ENCODE measurements around the gene ZNF445.
"Not testable (repeated sequence)": the region's sequence is repeated elsewhere in the genome, so short reads cannot be mapped to it uniquely, and the experiment has no call there.

ZNF445 gene

DNA sequence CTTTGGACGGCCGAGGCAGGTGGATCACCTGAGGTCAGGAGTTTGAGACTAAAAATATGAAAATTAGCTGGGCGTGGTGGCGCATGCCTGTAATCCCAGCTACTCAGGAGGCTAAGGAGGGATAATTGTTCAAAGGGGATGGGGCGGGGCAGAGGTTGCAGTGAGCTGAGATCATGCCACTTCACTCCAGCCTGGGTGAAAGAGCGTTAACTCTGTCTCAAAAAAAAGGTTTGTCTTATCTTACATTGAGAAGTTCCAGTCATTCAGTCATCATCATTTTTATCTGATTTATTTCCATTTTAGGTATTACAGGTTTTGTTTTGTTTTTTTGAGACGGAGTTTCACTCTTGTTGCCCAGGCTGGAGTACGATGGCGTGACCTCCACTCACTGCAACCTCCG is 2.6 kb downstream of the ZNF445 start:
- not testable (repeated sequence) for DNase-seq

DNA sequence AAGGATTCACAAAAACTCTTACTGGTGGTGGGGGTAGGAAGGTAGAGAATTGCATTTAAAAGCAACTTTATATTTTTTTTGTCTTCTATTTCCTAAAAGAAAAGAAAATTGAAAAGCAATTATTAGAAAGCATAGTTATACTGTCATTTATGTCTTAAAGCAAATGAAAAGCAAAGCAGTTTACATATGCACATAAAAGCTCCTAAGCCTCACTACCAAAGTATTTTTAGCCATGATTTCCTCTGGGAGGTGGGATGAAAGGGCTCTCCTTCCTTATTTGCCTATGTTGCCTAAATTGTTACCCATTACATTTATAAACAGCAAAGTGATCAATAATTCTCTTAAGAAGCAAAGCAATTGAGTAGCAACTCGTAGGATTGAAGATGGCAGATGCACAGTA is 7.0 kb downstream of the ZNF445 start:
- DNase-seq = no peak

DNA sequence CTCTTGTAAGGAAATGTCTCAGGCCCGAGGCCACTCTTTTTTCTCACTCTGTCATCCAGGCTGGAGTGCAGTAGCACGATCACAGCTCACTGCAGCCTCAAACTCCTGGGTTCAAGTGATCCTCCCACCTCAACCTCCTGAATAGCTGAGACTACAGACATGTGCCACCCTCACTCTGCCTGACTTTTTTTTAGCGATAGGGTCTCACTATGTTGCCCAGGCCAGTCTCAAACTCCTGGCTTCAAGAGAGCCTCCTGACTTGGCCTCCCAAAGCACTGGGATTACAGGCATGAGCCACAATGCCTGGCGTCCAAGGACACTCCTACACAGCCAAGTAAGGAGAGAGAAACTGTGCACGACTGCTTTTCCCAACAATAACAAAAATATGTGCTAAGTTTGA is 7.6 kb downstream of the ZNF445 start:
- DNase-seq = no peak

- peak; percentile 65 for DNase-seq
Measured at GRCh38 chr3:44468572-44469520, 8.6 kb downstream of the ZNF445 start.

- not testable (repeated sequence) for DNase-seq
Measured at GRCh38 chr3:44468099-44468537, 9.4 kb downstream of the ZNF445 start.

GRCh38 chr3:44467241-44467640 is 10.2 kb downstream of the ZNF445 start:
- no peak for DNase-seq

DNA sequence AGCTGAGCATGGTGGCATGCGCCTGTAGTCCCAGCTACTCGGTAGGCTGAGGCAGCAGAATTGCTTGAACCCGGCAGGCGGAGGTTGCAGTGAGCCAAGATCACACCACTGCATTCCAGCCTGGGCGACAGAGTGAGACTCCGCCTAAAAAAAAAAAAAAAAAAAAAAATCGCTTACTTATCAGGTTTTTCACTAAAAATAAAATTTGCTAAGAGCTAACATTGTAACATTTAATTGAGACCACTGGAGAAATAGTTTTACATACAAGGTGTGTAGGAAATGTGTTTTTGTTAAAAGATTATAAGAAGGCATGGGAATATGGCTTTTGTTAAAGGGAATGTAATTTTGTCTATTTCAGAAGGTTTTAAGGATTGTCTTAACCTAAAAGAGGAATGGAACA is 12.6 kb downstream of the ZNF445 start:
- DNase-seq = not testable (repeated sequence)

DNA sequence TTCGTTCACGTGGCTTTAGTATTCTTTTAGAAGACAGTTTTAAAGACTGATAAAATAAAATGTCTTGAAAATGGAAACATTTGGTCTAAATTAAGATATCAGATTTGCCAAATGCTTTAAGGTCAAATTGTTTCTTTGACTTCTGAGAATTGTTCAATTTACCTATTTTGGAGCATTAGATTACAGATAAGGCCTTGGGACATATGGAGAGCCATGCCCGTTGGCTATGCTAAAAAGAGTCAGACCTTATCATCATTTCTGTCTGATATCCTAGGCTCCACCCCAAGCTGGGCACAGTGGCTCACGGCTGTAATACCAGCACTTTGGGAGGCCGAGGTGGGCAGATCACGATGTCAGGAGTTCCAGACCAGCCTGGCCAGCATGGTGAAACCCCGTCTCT is 13.0 kb downstream of the ZNF445 start:
- DNase-seq = no peak

- DNase-seq = not testable (repeated sequence)
Measured at GRCh38 chr3:44460050-44460449, 17.4 kb downstream of the ZNF445 start.

- no peak for DNase-seq
Measured at GRCh38 chr3:44455318-44455717, 22.2 kb downstream of the ZNF445 start.

DNA sequence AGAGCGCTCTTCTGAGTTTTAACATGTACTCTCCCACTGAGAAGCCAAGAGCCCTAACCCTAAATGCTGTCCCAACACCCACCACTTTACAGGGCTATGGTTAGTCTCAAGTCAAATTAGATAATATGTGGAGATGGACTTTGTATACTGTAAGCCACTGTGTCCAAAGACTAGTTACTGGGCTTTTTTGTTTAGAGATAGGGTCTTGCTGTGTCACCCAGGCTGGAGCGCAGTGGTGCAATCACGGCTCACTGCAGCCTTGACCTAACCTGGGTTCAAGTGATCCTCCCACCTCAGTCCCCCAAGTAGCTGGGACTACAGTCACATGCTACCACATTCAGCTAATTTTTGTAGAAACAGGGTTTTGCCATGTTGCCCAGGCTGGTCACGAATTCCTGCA is 23.2 kb downstream of the ZNF445 start:
- DNase-seq = no peak

GRCh38 chr3:44451441-44451840 is 26.0 kb downstream of the ZNF445 start:
- DNase-seq = no peak

GRCh38 chr3:44446929-44447328 is 30.5 kb downstream of the ZNF445 start:
- no peak for DNase-seq

DNA sequence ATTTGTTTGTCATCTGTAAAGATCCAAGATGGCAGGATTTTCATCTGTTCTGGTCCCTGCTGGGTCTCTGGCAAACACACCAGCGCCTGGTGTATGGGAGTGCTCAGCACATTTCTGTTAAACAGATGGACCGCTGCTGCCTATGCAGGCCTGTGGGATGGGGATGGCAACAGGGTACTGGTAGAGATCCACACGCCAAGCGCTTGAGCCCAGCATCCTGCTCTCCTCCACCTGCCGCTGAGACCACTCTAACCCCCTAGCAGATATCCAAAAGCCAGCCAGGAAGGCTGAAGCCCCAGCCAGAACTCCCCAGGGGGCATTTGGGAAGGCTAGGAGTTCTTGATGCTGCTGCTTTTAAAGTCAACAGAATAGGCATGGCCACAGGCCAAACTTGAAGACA is 31.7 kb downstream of the ZNF445 start:
- DNase-seq = no peak

- no peak for DNase-seq
Measured at GRCh38 chr3:44444896-44445691, 32.4 kb downstream of the ZNF445 start.

DNA sequence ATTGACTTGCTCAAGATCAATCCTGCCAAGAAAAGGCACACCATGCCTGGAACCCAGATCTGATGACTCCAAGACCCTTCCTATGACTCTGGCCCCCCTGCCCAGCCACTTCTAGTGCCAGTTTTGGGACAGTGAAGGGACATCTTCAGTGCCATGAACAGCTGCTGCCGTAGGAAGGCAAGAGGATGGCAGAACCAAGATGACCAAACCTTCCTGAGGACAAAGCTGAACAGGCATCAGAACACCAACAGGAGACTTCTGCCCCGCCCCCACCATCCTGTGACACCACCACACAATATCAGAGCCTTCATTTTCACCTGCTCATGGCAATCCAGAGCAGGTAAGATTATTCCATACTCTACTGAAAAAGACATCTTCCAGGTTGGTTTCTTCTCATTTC is 33.0 kb downstream of the ZNF445 start:
- no peak for DNase-seq

DNA sequence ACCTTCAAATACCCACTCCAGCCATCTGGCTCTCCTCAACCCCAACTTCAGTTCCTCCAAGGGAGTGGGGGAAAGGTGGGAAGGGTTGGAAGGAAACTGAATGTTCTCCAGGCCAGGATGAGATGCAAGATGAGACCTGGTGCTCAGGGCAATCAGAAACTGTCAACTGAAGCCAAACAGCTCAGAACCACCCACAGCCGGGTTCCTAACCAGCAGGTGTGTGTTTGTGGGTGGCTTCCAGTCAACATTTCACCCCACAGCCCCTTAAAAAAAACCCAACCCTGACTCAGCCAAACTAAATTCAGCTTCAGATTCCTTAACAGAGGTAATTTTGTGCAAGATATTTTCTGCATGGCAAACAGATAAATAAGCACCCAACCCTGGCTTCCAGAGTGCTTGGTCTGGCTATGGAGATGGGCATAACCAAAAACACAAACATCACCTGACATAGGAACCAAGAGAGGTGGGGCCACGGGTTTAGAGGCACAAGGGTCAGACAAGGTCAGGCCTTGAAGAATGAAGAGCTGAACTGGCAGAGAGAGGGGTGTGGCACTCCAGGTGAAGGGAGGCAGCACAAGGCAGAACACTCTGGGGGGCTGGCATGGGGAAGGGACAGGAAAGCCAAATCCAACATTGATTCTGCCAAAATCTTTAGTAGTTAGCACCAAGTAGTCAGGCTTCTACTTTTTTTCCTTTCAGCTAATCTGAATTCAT is 34.7 kb downstream of the ZNF445 start:
- peak; percentile 36 for DNase-seq

DNA sequence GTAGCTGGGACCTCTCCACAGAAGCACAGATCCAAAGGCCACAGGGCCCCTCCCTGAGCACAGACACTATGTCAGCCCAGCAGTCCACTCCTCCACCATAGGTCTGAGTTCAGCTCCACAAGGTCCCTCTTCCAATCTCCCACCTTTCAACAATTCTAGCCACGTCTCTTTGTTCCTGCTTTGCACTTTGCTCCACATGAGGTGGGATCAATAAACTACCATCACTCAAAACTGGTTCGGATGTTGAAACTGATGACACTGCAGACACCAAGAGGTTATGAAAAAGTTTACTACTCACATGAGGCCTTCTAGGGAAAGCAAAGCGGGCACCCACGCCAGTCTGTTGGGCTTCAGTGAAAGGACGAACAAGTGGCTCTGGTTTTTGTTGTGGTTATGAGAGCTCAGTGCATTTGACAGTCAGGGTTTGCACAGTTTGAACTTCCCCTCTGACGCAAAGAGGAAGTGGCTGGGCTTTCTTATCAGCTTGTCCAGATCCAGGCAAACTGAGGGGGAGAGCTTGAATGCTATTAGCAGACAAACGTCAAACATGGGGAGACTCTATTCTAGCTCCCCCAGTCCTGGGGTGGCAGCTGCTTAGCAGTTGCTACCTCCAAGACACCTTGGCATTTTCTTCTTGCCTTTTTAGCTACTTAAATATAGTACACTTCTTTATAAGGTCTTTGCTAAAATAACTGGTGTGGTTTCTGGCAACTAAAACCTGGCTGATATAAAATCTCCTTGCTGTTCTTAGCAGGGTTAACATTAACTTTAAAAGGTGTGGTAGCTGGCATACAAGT is 37.8 kb downstream of the ZNF445 start:
- DNase-seq = peak; percentile 84

GRCh38 chr3:44437800-44438199 is 39.7 kb downstream of the ZNF445 start:
- DNase-seq = no peak

DNA sequence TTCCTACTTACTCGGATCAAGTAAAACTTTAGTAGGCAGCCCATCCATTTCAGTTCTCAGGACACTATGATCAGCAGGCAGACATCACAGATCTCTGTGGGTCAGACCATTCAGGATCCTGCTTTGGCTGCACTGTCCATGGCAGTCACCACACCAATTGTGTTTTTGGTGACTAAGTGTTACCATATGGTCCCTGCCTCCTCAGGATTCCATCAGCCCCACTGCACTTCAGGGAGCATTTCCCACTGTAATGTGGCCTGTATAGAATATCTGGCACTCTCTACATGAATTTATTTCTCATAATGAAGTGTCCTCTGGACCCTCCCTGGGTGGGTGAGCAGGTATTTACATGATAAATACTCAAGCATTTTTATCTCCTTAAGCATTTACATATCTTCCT is 41.3 kb downstream of the ZNF445 start:
- no peak for DNase-seq

DNA sequence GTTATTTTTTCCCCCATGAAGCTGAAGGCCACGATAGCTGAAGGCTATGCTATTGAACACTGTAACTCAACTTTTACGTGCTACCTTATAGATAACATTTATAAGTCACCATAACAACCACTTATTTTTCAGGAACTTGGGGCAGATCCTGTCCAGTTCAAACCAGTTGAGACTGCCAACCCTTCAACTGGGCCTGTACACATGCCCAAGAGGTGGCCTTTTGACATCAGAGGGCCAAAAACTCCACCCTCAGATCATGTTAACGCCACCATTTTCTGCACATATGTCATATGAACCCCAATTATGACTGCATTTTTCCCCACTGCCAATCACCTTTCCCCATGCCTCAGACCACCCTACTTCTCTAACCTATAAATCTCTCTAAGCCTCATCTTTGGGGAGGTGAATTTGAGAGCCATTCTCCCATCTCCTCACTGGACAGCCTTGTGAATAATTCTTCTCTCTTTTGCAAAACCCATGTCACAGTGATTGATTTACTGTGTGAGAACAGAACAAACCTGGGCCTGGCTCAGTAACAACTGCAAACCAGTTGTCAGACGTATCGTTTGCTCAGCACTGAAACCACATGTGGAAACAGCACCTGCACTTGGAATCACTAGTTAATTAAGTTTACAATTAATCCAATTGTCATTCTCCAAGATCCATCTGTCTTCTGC is 42.5 kb downstream of the ZNF445 start:
- DNase-seq = no peak

DNA sequence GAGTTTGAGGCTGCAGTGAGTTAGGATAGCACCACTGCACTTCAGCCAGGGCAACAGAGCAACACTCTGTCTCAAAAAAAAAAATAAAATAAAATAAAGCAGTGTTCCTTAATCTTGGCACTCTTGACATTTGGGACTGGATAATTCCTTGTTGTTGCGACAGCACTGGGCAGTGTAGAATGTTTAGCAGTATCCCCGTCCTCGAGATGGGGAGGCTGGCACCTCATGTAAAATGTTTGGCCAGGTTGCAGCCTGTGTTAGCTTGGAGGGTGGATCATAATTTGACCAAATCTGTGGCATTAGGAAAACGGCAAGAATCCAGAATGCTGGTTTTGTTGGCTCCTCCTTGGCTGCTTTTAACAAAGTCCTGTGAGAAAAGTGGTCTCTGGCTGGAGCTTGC is 47.0 kb downstream of the ZNF445 start:
- DNase-seq = no peak

All from activated CD4-positive, alpha-beta T cell treated with anti-CD3 and anti-CD28 coated beads for 48 hours (primary cell).